Breast epithelium (tissue), 3 donors: ENCODE results near the gene ROPN1L.

ENCODE experiments used
- CTCF ChIP-seq, 3 donors: fragments of 450-650 bp; IDR thresholded peaks; one replicate each; pipeline ENCODE4 v1.5.1; 2016 to 2017; ENCODE audit warnings: antibody characterized with exemption in 3 of 3, mild to moderate bottlenecking in 3 of 3, moderate library complexity in 3 of 3
- POLR2AphosphoS5 ChIP-seq, 3 donors: sonication (generic); formaldehyde crosslinking; IDR thresholded peaks; one replicate each; pipeline ENCODE4 v1.6.1; 2017; ENCODE audit warnings: antibody characterized with exemption in 3 of 3

GRCh38 chr5:10464173-10464572 is 22.5 kb downstream of the ROPN1L start:
- TF ChIP-seq POLR2AphosphoS5 (IDR thresholded peaks at IDR 0.05) (no peak), CTCF (IDR thresholded peaks at IDR 0.05) (no peak)
